Lower leg skin (tissue), 4 donors: ENCODE measurements around the gene ZNF48. TPM values are rescaled to one million over a fixed set of nuclear protein-coding genes. Genes with fewer than 3 reads are reported as not detected.
A peak's percentile ranks its signal among the peaks of the same experiment; 100 is the strongest.

Experiments
- DNase-seq, 2 donors: peaks; one replicate each; pipeline ENCODE4 v3.0.0-alpha.2; 2019; ENCODE audit warnings: low spot score in 2 of 2
- H3K4me3 ChIP-seq: fragments of 200-600 bp; sonication (generic); 2 replicates; pipeline ENCODE4 v1.5.1; 2017; ENCODE audit warnings: mild to moderate bottlenecking, low read depth; ENCODE audit not compliant: poor library complexity, severe bottlenecking
- CTCF ChIP-seq, 3 donors: fragments of 450-650 bp; IDR thresholded peaks; one replicate each; pipeline ENCODE4 v1.5.1; 2016; ENCODE audit warnings: antibody characterized with exemption in 3 of 3, mild to moderate bottlenecking in 3 of 3, moderate library complexity in 2 of 3
- POLR2A ChIP-seq, 2 donors: fragments of 450-650 bp; IDR thresholded peaks; one replicate each; pipeline ENCODE4 v1.6.1; 2016 to 2017; ENCODE audit warnings: antibody characterized with exemption in 2 of 2, mild to moderate bottlenecking in 1 of 2, moderate library complexity in 1 of 2
- WGBS, 2 donors: methylation state at CpG; one replicate each; pipeline ENCODE4 v1.1.5; 2018; 5-methylcytosine and 5-hydroxymethylcytosine counted together
- intact Hi-C: fragments of 100-400 bp; cut with DNase I; formaldehyde crosslinking; loops from one replicate; pipeline ENCODE4 v1.15.0; 2023; ENCODE audit warnings: low total_unique reads
- total RNA-seq, 4 donors: library from RNA; depleted of rRNA; stranded (reverse); fragments of >200 nt; gene quantifications; one replicate each; pipeline ENCODE4 v1.1.0, GENCODE V29; 2016

Gene ZNF48
- total RNA-seq, 4 donors from 2014 or later = 8.3 to 15.6 (median 10.5) TPM

- peak within 1 kb of the TSS; percentile 93 for H3K4me3 ChIP-seq
- DNase-seq = peak; percentile 99 to 100
- intact Hi-C loops = no loop called here
- TF ChIP-seq CTCF (IDR thresholded peaks at IDR 0.05) (no peak), POLR2A (IDR thresholded peaks at IDR 0.05) (peak in 1 of 2 donors; percentile 76)
- 0 to 1% methylated on average over 43 to 48 of the region's 59 CpGs for WGBS, 2 donors
Measured at GRCh38 chr16:30445408-30446202, 50.4 kb downstream of the ZNF48 start, which contains the start of gene SEPHS2. SEPHS2 (minus strand) TSS chr16:30445874; CDS start chr16:30445727, 147 bp downstream.

- 70 to 79% methylated on average over 10 of the region's 10 CpGs for WGBS, 2 donors
- TF ChIP-seq CTCF (IDR thresholded peaks at IDR 0.05) = no peak
- TF ChIP-seq POLR2A (IDR thresholded peaks at IDR 0.05) = no peak
- intact Hi-C loops = no loop called here
- H3K4me3 ChIP-seq = no peak overlapping the region
- no peak for DNase-seq
Measured at GRCh38 chr16:30446203-30446595, 51.0 kb downstream of the ZNF48 start.

GRCh38 chr16:30447512-30448226 is 52.4 kb downstream of the ZNF48 start:
- DNase-seq = no peak
- intact Hi-C loops = no loop called here
- TF ChIP-seq POLR2A (IDR thresholded peaks at IDR 0.05) = no peak
- TF ChIP-seq CTCF (IDR thresholded peaks at IDR 0.05) = no peak
- H3K4me3 ChIP-seq = no peak overlapping the region
- 81 to 88% methylated on average over 12 of the region's 12 CpGs for WGBS, 2 donors

- no peak for DNase-seq
- WGBS, 2 donors = 85 to 91% methylated on average over 3 of the region's 3 CpGs
- intact Hi-C loops = no loop called here
- TF ChIP-seq CTCF (IDR thresholded peaks at IDR 0.05) (no peak), POLR2A (IDR thresholded peaks at IDR 0.05) (no peak)
- H3K4me3 ChIP-seq = no peak overlapping the region
Measured at GRCh38 chr16:30449116-30449435, 53.9 kb downstream of the ZNF48 start.

Other genes with a start within 250 kb of the ZNF48 start
- gene CORO1A, start 211.8 kb upstream of the ZNF48 start, total RNA-seq = 10 to 100 TPM; 16.7 to 44.4 (median 27.0) TPM
- gene BOLA2B, start 201.8 kb upstream of the ZNF48 start, total RNA-seq = 100 to 1,000 TPM in 3 of 4 donors, 10 to 100 TPM in 1; 87.6 to 199 (median 147) TPM
- 10 to 100 TPM; 22.1 to 68.1 (median 45.3) TPM for gene SLX1A, start 201.5 kb upstream of the ZNF48 start, total RNA-seq
- 10 to 100 TPM in 2 of 4 donors, 1 to 10 TPM in 2; 2.0 to 19.3 (median 11.3) TPM for gene SULT1A3, start 196.2 kb upstream of the ZNF48 start, total RNA-seq
- 1 to 10 TPM; 1.4 to 2.4 (median 1.7) TPM for gene NPIPB13, start 146.9 kb upstream of the ZNF48 start, total RNA-seq
- 10 to 100 TPM; 33.6 to 43.2 (median 38.5) TPM for gene CD2BP2, start 40.1 kb upstream of the ZNF48 start, total RNA-seq
- 10 to 100 TPM; 33.2 to 51.8 (median 41.9) TPM for gene TBC1D10B, start 24.9 kb upstream of the ZNF48 start, total RNA-seq
- gene MYL11, start 20.6 kb upstream of the ZNF48 start, total RNA-seq = 1 to 10 TPM in 1 of 4 donors, under 1 TPM in 1, not detected in 2; 0.79 to 2.1 TPM
- 1 to 10 TPM in 1 of 4 donors, under 1 TPM in 2, not detected in 1; 0.39 to 1.2 (median 0.91) TPM for gene SEPTIN1, start 12.9 kb upstream of the ZNF48 start, total RNA-seq
- 10 to 100 TPM in 3 of 4 donors, 1 to 10 TPM in 1; 5.9 to 12.8 (median 11.0) TPM for gene ZNF771, start 12.2 kb downstream of the ZNF48 start, total RNA-seq
- 10 to 100 TPM; 14.7 to 18.8 (median 17.9) TPM for gene DCTPP1, start 34.6 kb downstream of the ZNF48 start, total RNA-seq
- gene SEPHS2, start 50.5 kb downstream of the ZNF48 start, total RNA-seq = 10 to 100 TPM; 17.7 to 25.3 (median 23.6) TPM
- 1 to 10 TPM; 1.6 to 2.3 (median 1.8) TPM for gene ITGAL, start 77.3 kb downstream of the ZNF48 start, total RNA-seq
- gene ZNF768, start 131.1 kb downstream of the ZNF48 start, total RNA-seq = 10 to 100 TPM; 31.1 to 43.5 (median 41.0) TPM
- gene ZNF747, start 139.4 kb downstream of the ZNF48 start, total RNA-seq = 10 to 100 TPM in 3 of 4 donors, 1 to 10 TPM in 1; 9.9 to 23.7 (median 19.6) TPM
- gene ZNF764, start 163.0 kb downstream of the ZNF48 start, total RNA-seq = 10 to 100 TPM in 3 of 4 donors, 1 to 10 TPM in 1; 8.3 to 12.0 (median 10.3) TPM
- 10 to 100 TPM; 11.9 to 22.5 (median 16.0) TPM for gene ZNF688, start 176.3 kb downstream of the ZNF48 start, total RNA-seq
- gene ZNF785, start 190.3 kb downstream of the ZNF48 start, total RNA-seq = 10 to 100 TPM in 2 of 4 donors, 1 to 10 TPM in 2; 9.5 to 19.2 (median 10.4) TPM
- 1 to 10 TPM; 3.2 to 9.1 (median 6.7) TPM for gene ZNF689, start 215.0 kb downstream of the ZNF48 start, total RNA-seq